ENCODE measurements around the gene REV1.

REV1 gene

DNA sequence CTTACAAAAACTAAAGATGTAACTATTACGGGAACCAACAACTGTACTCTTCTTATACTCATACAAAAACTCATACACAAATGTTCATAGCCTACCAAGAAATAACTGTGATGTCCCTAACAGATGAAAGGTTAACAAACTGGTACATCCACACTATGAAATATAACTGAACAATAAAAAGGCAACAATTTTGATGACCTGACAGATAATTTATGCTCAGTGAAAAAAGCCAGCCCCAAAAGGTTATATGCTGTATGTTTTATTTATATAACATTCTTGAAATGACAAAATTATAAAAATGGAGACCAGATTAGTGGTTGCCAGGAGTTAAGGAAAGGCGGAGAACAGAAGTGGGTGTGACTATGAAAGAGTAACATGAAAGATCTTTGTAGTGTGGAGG is 31.3 kb downstream of the REV1 start:
- no peak for TF ChIP-seq CTCF (IDR thresholded peaks at IDR 0.05; ENCODE audit: low read depth, low read length)
- TF ChIP-seq EZH2phosphoT487 (IDR thresholded peaks at IDR 0.05; ENCODE audit: low read depth): no peak
- no peak overlapping the region for H3K27ac ChIP-seq (ENCODE audit: low read length)
- no peaks in the 10 kb centered on the region for H3K9me3 ChIP-seq (ENCODE audit: insufficient read depth, low read length)
- no peak overlapping the region for H3K9ac ChIP-seq (ENCODE audit: low read length)
- peaks cover 22% of the 10 kb centered on the region for H3K79me2 ChIP-seq (ENCODE audit: low read length)
- H3K36me3 ChIP-seq (replicated peaks; ENCODE audit: low read depth, low read length): peaks cover 48% of the 10 kb centered on the region
- no peaks in the 10 kb centered on the region for H3K4me1 ChIP-seq (ENCODE audit: low read length)
- H4K20me1 ChIP-seq (ENCODE audit: insufficient read depth, low read length): no peaks in the 10 kb centered on the region
- no peak overlapping the region for H2AFZ ChIP-seq (ENCODE audit: low read depth, low read length)
- H3K4me3 ChIP-seq (ENCODE audit: low read length): no peak overlapping the region
- no peak overlapping the region for H3K4me2 ChIP-seq (ENCODE audit: low read length)
- H3K27me3 ChIP-seq (ENCODE audit: low read depth, low read length): no peaks in the 10 kb centered on the region

DNA sequence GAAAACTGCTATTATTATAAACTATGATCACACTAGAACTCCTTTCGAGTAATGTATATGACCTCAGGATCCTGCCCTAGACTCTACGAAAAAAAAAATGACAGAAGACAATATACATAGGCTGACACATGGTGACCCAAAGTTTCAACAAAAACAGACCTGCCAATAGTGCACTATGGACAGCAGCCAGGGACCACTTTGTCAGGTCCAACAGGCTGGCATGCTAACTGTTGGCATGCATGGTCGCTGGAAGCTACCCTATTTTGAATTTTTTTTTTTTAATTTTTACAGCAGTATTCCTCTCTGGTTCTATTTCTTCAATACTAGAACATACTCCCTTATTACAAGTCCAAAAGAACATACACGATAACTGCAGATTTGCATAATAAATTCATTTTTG is 38.1 kb downstream of the REV1 start:
- Histone ChIP-seq H3K36me3 (replicated peaks; ENCODE audit: low read depth, low read length) (peaks cover 39% of the 10 kb centered on the region), H4K20me1 (ENCODE audit: insufficient read depth, low read length) (peaks cover 7% of the 10 kb centered on the region; the same call in 1 of the 2 replicates), H3K4me3 (ENCODE audit: low read length) (no peak overlapping the region), H3K4me1 (ENCODE audit: low read length) (peaks cover 5% of the 10 kb centered on the region; the same call in 1 of the 2 replicates), H3K27ac (ENCODE audit: low read length) (no peak overlapping the region), H3K4me2 (ENCODE audit: low read length) (no peak overlapping the region), H3K27me3 (ENCODE audit: low read depth, low read length) (no peaks in the 10 kb centered on the region), H3K9ac (ENCODE audit: low read length) (no peak overlapping the region), H3K79me2 (ENCODE audit: low read length) (peaks cover 25% of the 10 kb centered on the region), H2AFZ (ENCODE audit: low read depth, low read length) (no peak overlapping the region), H3K9me3 (ENCODE audit: insufficient read depth, low read length) (no peaks in the 10 kb centered on the region)
- TF ChIP-seq CTCF (IDR thresholded peaks at IDR 0.05; ENCODE audit: low read depth, low read length) (no peak), EZH2phosphoT487 (IDR thresholded peaks at IDR 0.05; ENCODE audit: low read depth) (no peak)

DNA sequence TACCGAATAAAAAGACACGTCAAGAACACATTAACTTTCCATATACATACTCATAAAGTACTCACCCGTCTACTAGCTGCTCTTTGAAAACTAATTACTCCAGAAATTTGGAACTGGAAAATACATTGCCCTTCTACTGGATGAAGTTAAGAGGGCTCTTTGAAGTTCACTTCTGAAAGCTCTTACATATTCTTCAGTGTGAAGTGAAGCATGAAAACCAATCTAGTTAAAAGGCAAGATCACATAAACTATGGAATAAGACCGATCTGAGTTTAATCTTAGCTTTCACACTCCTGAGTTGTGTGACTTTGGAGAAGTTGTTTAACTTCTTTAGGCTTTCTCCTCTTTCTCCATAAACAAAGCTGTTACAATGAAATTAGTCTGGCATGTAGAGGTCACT is 38.5 kb downstream of the REV1 start:
- H3K4me1 ChIP-seq (ENCODE audit: low read length): peaks cover 5% of the 10 kb centered on the region; the same call in 1 of the 2 replicates
- H2AFZ ChIP-seq (ENCODE audit: low read depth, low read length): no peak overlapping the region
- H3K9me3 ChIP-seq (ENCODE audit: insufficient read depth, low read length): no peaks in the 10 kb centered on the region
- no peak for TF ChIP-seq CTCF (IDR thresholded peaks at IDR 0.05; ENCODE audit: low read depth, low read length)
- no peak for TF ChIP-seq EZH2phosphoT487 (IDR thresholded peaks at IDR 0.05; ENCODE audit: low read depth)
- peaks cover 39% of the 10 kb centered on the region for H3K36me3 ChIP-seq (replicated peaks; ENCODE audit: low read depth, low read length)
- no peak overlapping the region for H3K27ac ChIP-seq (ENCODE audit: low read length)
- no peak overlapping the region for H3K4me2 ChIP-seq (ENCODE audit: low read length)
- H4K20me1 ChIP-seq (ENCODE audit: insufficient read depth, low read length): peaks cover 7% of the 10 kb centered on the region; the same call in 1 of the 2 replicates
- H3K79me2 ChIP-seq (ENCODE audit: low read length): peaks cover 25% of the 10 kb centered on the region
- H3K9ac ChIP-seq (ENCODE audit: low read length): no peak overlapping the region
- H3K27me3 ChIP-seq (ENCODE audit: low read depth, low read length): no peaks in the 10 kb centered on the region
- no peak overlapping the region for H3K4me3 ChIP-seq (ENCODE audit: low read length)

DNA sequence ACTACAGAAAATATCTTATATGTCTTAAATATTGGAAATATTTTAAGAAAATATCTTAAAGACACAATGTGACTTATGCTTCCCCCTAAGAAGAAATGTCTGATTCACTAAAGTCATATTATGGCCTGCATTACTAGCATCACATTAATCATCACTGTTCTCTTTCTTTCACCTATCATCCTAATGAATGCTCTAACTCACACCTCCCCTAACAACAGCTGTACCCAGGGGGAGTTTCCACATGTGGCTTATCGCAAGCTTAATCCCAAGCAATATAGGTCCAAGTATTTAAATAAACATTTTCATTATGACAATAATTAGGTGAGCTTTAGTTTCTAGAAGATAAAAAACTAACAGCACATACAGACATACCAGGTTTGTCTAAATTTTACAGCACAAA is 39.6 kb downstream of the REV1 start:
- no peaks in the 10 kb centered on the region for H3K27me3 ChIP-seq (ENCODE audit: low read depth, low read length)
- peaks cover 32% of the 10 kb centered on the region for H3K36me3 ChIP-seq (replicated peaks; ENCODE audit: low read depth, low read length)
- peaks cover 25% of the 10 kb centered on the region for H3K79me2 ChIP-seq (ENCODE audit: low read length)
- no peak overlapping the region for H2AFZ ChIP-seq (ENCODE audit: low read depth, low read length)
- H3K4me3 ChIP-seq (ENCODE audit: low read length): no peak overlapping the region
- H3K9me3 ChIP-seq (ENCODE audit: insufficient read depth, low read length): no peaks in the 10 kb centered on the region
- peaks cover 10% of the 10 kb centered on the region; the same call in 1 of the 2 replicates for H4K20me1 ChIP-seq (ENCODE audit: insufficient read depth, low read length)
- H3K9ac ChIP-seq (ENCODE audit: low read length): no peak overlapping the region
- no peak overlapping the region for H3K4me2 ChIP-seq (ENCODE audit: low read length)
- TF ChIP-seq EZH2phosphoT487 (IDR thresholded peaks at IDR 0.05; ENCODE audit: low read depth) (no peak), CTCF (IDR thresholded peaks at IDR 0.05; ENCODE audit: low read depth, low read length) (no peak)
- H3K4me1 ChIP-seq (ENCODE audit: low read length): peaks cover 15% of the 10 kb centered on the region
- H3K27ac ChIP-seq (ENCODE audit: low read length): no peak overlapping the region
